Measurements from ENCODE around the gene WDFY2.

DNA sequence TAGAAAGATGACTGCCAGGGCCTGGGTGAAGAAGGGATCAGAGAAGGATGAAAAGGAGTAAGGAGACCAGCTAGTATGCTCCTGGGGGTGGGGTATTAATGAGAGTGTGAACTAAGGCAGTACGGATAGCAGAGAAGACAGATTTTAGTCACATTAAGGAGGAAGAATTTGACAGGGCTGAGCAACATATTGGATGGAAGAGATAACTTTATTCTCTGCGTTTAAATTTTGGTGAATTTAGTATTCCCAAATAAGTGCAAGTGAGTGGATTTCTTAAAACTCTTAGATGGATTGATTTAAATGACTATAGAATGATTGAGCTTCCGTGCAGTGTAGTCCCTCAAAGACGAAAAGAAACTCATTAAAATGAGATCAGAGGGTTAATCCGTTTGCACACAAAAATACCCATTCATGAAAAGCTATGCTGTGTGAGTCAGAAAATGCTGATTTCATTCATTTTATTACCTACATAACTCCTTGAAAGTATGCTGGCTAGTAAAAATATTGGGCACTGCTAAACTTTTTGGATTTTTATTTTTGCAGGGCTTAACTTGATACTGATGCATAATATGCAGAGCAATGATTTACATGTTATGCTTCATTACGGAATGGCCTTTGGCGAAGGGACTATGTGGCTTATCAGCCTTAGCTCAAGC is 54.1 kb downstream of the WDFY2 start:
- TF ChIP-seq, protein P1, sequence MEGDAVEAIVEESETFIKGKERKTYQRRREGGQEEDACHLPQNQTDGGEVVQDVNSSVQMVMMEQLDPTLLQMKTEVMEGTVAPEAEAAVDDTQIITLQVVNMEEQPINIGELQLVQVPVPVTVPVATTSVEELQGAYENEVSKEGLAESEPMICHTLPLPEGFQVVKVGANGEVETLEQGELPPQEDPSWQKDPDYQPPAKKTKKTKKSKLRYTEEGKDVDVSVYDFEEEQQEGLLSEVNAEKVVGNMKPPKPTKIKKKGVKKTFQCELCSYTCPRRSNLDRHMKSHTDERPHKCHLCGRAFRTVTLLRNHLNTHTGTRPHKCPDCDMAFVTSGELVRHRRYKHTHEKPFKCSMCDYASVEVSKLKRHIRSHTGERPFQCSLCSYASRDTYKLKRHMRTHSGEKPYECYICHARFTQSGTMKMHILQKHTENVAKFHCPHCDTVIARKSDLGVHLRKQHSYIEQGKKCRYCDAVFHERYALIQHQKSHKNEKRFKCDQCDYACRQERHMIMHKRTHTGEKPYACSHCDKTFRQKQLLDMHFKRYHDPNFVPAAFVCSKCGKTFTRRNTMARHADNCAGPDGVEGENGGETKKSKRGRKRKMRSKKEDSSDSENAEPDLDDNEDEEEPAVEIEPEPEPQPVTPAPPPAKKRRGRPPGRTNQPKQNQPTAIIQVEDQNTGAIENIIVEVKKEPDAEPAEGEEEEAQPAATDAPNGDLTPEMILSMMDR (IDR thresholded peaks at IDR 0.05): no peak
- TF ChIP-seq POLR2A (IDR thresholded peaks at IDR 0.05): no peak
